ENCODE results near the gene C2orf78. TPM values are rescaled to one million over a fixed set of nuclear protein-coding genes. Genes with fewer than 3 reads are reported as not detected.

C2orf78 gene
- total RNA-seq, 1 experiment from 2014 or later = 0.39 TPM

- TF ChIP-seq IRF2 (CRISPR knock-in tag; IDR thresholded peaks at IDR 0.05; ENCODE audit: borderline replicate concordance, low read depth) = no peak
- TF ChIP-seq SOX15 (CRISPR knock-in tag; IDR thresholded peaks at IDR 0.05) = no peak
- no peak for TF ChIP-seq SMAD4 (CRISPR knock-in tag; IDR thresholded peaks at IDR 0.05)
- TF ChIP-seq ZNF425 (CRISPR knock-in tag; conservative IDR thresholded peaks at IDR 0.05) = no peak
- TF ChIP-seq ZNF423 (CRISPR knock-in tag; IDR thresholded peaks at IDR 0.05) = peak; percentile 59; the same call in 1 of the 2 replicates
- TF ChIP-seq ZNF219 (CRISPR knock-in tag; IDR thresholded peaks at IDR 0.05; ENCODE audit: borderline replicate concordance) = no peak
- TF ChIP-seq ZMAT4 (CRISPR knock-in tag; IDR thresholded peaks at IDR 0.05) = no peak
- TF ChIP-seq ATF6 (CRISPR knock-in tag; IDR thresholded peaks at IDR 0.05) = 0 out of 2 replicates have a peak, but pooled peaks have one; percentile 9
- no peak for TF ChIP-seq JAZF1 (CRISPR knock-in tag; IDR thresholded peaks at IDR 0.05)
- TF ChIP-seq FOXP4 (CRISPR knock-in tag; IDR thresholded peaks at IDR 0.05) = no peak
- TF ChIP-seq AFF4 (CRISPR knock-in tag; IDR thresholded peaks at IDR 0.05; ENCODE audit: borderline replicate concordance) = 0 out of 2 replicates have a peak, but pooled peaks have one; percentile 21
- TF ChIP-seq TEAD4 (CRISPR knock-in tag; IDR thresholded peaks at IDR 0.05) = no peak
- TF ChIP-seq ZNF281 (CRISPR knock-in tag; IDR thresholded peaks at IDR 0.05) = no peak
- TF ChIP-seq ZNF512 (CRISPR knock-in tag; IDR thresholded peaks at IDR 0.05; ENCODE audit: borderline replicate concordance) = no peak
- peak; percentile 82 for TF ChIP-seq NR2C2 (CRISPR knock-in tag; IDR thresholded peaks at IDR 0.05)
- 0 out of 2 replicates have a peak, but pooled peaks have one; percentile 20 for TF ChIP-seq ZNF532 (CRISPR knock-in tag; IDR thresholded peaks at IDR 0.05; ENCODE audit: borderline replicate concordance)
These were observed 46.9 kb upstream of the C2orf78 start, which contains the start of gene TPRKB (continued) for GRCh38 chr2:73736855-73737779.
